Fibroblast of the aortic adventitia (primary cell): ENCODE data around the gene TRMT1. TPM values are rescaled to one million over a fixed set of nuclear protein-coding genes. Genes with fewer than 3 reads are reported as not detected.

Source experiments
- DNase-seq: peaks from one replicate; pipeline ENCODE4 v3.0.0-alpha.2; 2010; ENCODE audit warnings: low read depth
- H3K4me3 ChIP-seq: 2 replicates; pipeline ENCODE4 v1.5.1; 2011; ENCODE audit warnings: low read depth, mild to moderate bottlenecking, control low read depth, low read length, moderate library complexity
- total RNA-seq: library from RNA; depleted of rRNA; stranded (reverse); fragments of >200 nt; gene quantifications from 2 replicates; pipeline ENCODE4 v1.2.3, GENCODE V29; 2012; ENCODE audit warnings: low replicate concordance
- TF ChIP-seq, protein P1 (sequence below): IDR thresholded peaks from 2 replicates; pipeline ENCODE4 v1.5.1; 2011; ENCODE audit warnings: mild to moderate bottlenecking, low read length, control low read depth, inconsistent platforms; ENCODE audit not compliant: insufficient read depth

Gene TRMT1
- total RNA-seq, 1 donor: 23.9 TPM

DNA sequence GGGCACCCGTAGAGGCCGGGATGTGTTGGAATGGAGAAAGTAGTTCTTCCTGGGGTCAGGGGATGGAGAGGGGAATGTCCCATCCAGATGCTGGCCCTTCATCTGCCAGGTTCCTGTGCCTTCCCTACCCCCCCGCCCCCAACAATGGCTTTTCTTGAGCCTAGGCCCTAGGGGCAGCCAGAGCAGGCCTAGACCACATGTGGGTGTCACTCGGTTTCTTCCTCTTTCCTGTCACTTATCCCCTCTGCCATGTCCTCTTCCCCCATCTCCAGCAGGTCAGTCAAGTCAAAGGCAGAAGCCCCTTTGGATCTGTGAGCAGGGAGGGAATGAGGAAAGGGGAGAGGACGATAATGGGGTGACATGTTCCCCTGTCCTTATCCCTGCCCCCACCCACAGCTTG is 50.3 kb downstream of the TRMT1 start:
- DNase-seq: no peak
- TF ChIP-seq, protein P1, sequence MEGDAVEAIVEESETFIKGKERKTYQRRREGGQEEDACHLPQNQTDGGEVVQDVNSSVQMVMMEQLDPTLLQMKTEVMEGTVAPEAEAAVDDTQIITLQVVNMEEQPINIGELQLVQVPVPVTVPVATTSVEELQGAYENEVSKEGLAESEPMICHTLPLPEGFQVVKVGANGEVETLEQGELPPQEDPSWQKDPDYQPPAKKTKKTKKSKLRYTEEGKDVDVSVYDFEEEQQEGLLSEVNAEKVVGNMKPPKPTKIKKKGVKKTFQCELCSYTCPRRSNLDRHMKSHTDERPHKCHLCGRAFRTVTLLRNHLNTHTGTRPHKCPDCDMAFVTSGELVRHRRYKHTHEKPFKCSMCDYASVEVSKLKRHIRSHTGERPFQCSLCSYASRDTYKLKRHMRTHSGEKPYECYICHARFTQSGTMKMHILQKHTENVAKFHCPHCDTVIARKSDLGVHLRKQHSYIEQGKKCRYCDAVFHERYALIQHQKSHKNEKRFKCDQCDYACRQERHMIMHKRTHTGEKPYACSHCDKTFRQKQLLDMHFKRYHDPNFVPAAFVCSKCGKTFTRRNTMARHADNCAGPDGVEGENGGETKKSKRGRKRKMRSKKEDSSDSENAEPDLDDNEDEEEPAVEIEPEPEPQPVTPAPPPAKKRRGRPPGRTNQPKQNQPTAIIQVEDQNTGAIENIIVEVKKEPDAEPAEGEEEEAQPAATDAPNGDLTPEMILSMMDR: no peak
- no peak overlapping the region for H3K4me3 ChIP-seq

DNA sequence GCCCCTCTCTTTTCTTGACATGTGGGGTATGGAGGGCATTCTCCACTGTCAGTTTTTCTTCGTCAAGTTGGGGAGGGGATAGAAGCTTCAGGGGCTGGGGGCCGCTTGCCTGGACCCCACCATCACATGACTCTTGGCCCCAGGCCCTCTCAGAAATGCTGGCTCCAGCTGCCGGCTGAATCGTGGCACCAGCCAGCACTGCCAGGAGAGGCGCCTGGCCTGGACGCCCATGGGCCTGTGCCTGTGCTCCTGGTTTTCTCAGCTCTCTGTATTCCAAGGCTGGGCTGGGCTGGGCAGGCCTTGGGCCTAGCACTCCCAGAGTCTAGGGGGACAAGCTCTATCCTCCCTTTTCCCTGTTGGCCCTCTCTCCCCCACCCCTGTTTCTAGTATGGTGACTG is 52.4 kb downstream of the TRMT1 start:
- DNase-seq: no peak
- no peak overlapping the region for H3K4me3 ChIP-seq
- TF ChIP-seq, protein P1: no peak

DNA sequence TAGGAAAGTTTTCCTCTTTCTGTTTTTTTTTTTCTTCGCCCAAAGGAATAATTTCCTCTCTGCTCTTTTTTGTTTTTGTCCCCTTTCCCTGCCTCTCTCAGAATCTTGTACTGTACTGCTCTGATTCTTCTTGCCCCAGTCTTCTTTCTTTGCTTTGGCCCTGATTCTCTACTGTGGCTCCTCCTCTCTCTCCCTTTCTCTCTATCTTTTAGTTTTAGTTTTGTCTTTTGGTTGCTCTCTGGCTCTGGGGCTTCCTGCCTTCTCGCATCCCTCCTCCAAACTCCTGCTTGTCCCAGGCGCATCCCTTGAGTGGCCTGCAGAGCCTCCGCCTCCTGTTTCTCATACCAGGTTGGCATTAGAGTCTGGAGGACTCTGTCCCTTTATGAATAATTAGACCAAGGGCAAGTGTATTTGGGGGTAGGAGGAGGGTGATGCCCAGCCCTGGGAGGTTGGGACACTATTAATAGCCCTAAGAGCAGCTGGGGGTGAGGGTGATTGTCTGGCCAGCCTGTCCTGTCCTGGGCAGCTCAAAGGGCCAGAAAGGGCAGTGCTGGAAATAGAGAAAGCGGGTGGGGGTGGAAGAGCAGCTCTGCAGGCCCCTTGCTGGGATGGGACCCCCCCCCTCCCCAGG is 53.0 kb downstream of the TRMT1 start:
- DNase-seq: no peak
- H3K4me3 ChIP-seq: no peak overlapping the region
- TF ChIP-seq, protein P1: no peak

DNA sequence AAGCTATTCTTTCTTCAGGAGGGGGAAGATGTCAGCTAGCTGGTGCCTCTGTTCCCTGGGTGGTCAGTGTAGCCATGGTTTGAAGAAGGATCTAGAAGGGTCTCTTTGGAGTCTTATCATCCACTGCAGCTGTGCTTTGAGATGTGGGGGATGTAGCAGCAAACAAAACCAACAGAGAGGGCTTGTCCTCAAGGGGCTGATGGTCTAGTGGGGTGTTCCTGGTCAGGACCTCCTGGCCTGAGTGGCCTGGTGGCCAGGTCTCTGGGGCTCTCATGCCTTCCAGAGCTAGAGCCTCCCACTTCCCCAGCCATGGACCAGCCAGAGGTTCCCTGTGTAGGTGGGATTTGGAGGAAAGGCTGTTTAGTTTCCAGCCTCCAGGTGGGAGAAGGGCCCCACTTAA is 54.2 kb downstream of the TRMT1 start:
- H3K4me3 ChIP-seq: no peak overlapping the region
- TF ChIP-seq, protein P1: no peak
- no peak for DNase-seq

DNA sequence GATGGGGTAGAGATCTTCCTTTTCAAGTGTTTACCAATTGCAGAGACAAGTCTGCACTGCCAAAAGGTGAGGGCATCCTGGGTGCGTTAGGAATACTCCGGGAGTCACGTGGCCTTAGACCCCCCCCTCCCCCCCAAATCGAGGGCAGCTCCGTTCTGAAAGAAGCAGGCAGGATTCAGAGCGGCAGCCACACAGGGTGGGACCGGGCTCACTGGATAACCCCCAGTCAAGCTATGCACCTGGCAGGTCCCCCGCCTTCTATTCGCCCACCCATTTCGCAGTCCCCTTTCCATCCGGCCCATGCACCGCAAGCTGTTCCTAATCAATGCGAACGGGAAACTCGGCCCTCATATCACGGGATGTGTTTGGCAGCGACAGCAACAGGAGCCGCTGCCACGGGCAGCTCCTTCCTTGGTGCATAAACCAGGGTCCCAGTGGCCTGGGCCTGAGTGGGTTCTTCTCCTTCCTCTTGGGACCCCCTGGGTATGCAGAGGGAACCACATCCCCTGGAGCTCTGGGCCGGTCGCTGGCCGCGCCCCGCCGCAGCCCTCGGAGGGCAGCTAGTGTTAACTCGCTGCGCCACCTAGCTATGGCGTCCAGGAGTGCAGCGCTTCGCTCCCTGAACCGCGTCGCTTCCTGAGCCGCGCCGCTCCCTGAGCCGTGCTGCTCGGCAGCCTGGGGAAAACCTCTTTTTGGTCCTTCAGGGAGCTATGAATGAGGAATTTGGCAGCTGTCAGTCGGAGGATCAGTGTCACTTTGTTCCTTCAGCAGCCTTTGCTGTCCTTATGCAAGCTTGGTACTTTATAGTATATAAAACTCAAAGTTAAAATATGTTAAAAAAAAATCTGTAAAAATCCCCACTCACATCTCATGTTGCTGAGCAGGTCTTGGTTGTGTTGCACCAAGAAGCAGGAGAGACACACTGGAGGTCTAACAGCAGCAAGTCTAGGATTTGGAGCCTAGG is 55.3 kb downstream of the TRMT1 start:
- peak overlapping the region; percentile 49 for H3K4me3 ChIP-seq
- DNase-seq: peak; percentile 79
- TF ChIP-seq, protein P1: peak; percentile 92

DNA sequence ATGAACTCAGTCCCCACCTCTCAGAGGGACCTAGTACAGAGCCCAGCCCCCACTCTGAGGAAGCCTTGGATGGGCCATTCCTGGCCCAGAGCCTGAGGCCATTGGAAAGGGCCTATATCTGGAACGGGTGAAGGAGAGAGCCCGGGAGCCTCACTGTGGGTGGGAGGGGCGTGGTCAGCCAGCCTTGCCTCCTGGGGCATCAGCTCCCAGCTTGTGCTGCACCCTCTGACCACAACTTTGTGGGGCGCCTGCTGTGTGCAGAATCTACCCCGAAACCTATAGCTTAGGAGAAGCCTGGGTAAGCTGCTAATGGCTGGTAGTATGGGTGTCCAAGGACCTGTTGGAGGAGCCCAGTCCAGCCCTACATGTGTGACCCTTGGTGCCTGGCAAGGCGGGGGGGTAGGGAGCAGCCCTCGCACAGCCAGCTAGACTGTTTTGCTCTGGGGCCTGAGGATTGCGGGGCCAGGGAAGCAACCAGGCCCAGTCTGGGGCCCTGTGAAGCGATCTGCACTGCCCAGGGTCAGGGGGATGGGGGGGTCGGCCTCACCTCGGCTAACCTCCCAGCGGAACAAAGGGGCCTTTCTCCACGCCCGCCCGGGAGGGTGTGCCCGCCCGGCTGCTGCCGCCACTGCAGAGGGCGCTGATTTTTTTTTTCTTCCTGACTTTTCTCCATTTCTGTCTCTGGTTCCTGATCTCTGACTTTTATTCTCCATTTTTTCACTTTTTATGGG is 56.1 kb downstream of the TRMT1 start:
- peak; percentile 54 for DNase-seq
- H3K4me3 ChIP-seq: peak overlapping the region; percentile 49

More for the DNA sequence above, 56.1 kb downstream of the TRMT1 start:
- TF ChIP-seq, protein P1: peak; percentile 5
